ENCODE measurements around the gene GKN2.
"Not testable (repeated sequence)": the region's sequence is repeated elsewhere in the genome, so short reads cannot be mapped to it uniquely, and the experiment has no call there.

The GKN2 gene

DNA sequence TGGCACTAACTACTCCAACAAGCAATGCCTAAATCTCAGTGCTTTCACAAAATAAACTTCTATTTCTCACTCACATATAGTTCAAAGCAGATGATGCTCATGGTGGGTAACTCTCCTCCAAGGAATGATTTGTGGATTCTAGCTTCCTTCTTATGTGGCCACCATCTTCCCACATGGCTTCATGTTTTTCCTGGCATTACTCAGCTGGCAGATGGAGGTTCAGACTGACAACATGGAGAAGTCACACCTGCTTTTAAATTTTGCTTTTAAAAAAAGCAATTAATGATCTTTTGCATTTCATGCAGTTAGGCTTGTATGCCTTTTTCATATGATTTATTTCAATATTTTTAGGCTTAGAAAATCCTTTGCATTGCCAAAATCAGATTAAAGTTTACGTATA is 6.3 kb upstream of the GKN2 start:
- DNase-seq (ENCODE audit: low spot score): no peak

DNA sequence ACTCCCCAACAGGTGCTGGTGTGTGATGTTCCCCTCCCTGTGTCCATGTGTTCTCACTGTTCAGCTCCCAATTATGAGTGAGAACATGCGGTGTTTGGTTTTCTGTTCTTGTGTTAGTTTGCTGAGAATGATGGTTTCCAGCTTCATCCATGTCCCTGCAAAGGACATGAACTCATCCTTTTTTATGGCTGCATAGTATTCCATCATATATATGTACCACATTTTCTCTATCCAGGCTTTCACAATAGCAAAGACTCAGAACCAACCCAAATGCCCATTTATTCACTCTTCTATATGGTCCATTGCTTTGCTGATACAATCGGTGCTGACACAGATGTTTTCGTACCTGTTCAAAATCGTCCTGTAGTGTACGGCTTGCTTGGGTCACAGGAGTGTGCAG is 2.7 kb upstream of the GKN2 start:
- not testable (repeated sequence) for DNase-seq (ENCODE audit: low spot score)

DNA sequence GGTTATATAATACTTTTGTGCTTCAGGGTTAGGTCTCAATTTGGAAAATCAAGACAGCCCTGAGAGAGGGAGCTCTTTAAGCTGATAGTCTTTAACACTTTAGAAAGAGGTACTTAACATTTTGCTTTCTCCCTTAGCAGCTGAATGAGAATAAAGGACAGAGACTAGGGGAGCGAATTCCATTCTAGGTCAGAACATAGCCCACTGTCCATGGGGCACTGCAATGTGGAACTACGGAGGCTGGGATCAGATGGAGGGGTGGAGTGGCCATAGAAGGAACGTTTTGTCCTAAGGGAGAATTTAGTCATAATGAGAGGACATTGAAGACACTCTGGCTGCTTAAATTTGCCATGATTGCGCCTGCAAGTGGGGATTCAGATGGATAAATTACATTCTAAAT is 794 bp downstream of the GKN2 start:
- DNase-seq (ENCODE audit: low spot score): no peak

DNA sequence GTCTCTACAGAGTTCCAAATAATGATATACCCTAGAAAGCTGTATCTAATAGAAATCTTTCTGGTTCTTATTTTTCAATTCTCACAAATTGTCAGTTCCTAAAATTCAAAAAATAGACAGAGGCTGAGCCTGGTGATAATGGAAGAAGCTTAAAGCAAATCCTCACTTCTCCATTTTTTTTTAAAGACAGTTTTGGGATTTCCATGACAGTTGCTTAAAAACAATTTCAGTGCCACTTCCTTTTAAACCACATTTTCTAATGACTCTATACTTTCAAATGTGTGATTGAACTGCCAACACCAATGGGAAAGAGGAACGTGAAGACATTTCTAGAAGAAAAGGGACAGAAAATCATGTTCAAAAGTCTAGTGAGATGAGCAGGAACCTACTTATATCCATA is 4.0 kb downstream of the GKN2 start:
- no peak for DNase-seq (ENCODE audit: low spot score)

DNA sequence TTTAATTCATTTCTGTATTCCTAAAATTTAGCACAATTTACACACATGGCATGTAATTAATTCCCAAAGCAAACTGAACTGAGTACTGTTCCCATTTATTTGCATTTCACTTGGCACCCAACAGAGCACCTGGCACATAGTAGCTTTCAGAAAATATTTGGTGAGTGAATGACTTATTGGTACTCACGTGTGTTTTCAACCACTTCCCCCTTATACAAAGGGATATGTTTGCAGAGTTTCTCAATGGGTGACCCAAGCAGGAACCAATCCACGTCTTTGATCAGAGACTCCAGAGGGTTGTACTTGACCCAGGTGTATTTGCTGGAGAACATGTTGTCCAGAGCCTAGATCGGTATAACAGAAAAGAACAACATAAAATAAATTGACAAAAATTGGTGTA is 6.6 kb downstream of the GKN2 start:
- DNase-seq (ENCODE audit: low spot score): no peak

DNA sequence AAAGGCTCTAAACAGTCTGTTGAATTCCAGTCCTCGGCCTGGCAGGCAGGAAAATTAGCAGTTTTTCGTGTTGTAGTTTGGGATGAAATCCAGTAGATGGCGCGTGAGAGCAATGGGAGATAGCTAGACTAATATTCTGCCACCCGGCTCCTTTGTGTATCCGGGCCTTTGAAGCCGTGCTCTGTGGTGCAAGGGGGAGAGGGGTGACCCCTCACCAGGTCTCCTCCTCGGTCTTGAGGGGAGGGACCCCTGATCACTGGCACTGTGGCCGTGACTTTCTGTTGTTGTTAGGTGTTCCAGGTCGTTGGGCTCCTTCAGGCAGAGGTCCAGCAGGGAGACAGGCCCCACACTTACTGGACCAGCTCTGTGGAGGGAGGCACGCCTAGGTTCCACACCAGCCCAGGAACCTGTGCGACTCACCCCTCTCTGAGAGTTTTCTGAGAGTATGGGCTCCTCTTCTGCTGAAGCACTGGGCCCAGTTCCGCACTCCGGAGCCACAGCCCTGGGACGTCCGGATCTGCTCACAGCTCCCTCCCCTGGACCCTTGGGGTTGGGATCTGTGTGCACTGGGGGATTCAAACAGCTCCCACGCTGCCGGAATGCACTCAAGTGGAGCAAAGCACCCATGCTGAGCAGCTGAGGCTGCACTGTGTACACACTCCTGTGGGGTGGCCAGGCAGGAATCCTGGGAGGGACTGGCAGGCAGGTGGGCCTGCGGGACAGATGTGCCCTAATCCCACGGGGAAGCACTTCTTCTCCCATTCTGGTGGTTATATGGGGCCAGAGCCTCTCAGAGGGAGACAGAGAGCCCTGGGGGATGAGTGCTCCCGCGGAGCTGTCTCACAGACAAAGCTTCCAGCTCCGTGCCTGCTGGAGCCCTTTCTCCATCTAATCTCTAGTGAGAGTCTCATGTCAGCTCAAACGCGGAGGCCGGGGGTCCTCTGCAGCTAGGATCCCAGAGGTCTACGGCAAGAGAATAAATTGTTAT is 8.8 kb downstream of the GKN2 start:
- DNase-seq (ENCODE audit: low spot score): peak; percentile 59

DNA sequence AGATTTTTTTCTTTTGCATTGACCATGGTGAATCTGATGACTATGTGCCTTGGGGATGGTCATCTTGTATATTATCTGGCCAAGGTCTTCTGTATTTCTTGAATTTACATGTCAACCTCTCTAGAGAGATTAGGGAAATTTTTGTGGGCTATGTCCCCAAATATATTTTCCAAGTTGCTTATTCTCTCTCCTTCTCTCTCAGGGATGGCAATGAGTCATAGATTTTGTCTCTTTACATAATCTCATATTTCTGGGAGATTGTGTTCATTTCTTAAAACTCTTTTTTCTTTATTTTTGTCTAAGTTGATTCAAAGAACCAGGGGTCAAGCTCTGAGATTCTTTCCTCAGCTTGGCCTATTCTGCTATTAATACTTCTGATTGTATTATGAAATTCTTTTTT is 9.9 kb downstream of the GKN2 start:
- no peak for DNase-seq (ENCODE audit: low spot score)

DNA sequence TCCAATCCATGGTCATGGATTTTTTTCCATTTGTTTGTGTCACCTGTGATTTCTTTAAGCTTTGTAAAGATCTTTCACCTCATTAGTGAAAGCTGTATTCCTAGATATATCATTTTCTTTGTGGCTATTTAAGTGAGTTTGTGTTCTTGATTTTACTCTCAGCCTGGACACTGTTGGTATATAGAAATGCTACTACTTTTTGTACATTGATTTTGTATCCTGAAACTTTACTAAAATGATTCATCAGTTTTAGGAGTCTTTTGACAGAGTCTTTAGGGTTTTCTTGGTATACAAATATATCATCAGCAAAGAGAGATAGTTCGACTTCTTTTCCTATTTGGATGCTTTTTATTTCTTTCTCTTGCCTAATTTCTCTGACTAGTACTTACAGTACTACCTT is 12.3 kb downstream of the GKN2 start:
- no peak for DNase-seq (ENCODE audit: low spot score)

DNA sequence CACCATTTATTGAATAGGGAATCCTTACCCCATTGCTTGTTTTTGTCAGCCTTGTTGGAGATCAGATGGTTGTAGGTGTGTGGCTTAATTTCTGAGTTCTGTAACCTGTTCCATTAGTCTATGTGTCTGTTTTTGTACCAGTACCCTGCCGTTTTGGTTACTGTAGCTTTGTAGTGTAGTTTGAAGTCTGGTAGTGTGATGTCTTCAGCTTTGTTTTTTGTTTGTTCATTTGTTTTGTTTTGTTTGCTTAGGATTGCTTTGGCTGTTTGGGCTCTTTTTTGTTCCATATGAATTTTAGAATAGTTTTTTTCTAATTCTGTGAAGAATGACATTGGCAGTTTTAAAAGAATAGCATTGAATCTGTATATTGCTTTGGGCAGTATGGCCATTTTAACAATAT is 12.7 kb downstream of the GKN2 start:
- no peak for DNase-seq (ENCODE audit: low spot score)

DNA sequence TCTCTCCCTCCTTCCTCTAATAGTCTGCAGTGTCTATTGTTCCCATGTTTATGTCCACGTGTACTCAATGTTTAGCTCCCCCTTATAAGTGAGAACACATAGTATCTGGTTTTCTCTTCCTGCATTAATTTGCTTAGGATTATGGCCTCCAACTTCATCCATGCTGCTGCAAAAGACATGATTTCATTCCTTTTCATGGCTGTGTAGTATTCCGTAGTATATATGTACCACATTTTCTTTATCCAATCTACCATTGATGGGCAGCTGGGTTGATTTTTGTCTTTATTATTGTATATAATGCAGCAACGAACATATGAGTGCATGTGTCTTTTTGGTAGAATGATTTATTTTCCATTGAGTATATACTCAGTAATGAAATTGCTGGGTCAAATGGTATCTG is 13.8 kb downstream of the GKN2 start:
- DNase-seq (ENCODE audit: low spot score): no peak

DNA sequence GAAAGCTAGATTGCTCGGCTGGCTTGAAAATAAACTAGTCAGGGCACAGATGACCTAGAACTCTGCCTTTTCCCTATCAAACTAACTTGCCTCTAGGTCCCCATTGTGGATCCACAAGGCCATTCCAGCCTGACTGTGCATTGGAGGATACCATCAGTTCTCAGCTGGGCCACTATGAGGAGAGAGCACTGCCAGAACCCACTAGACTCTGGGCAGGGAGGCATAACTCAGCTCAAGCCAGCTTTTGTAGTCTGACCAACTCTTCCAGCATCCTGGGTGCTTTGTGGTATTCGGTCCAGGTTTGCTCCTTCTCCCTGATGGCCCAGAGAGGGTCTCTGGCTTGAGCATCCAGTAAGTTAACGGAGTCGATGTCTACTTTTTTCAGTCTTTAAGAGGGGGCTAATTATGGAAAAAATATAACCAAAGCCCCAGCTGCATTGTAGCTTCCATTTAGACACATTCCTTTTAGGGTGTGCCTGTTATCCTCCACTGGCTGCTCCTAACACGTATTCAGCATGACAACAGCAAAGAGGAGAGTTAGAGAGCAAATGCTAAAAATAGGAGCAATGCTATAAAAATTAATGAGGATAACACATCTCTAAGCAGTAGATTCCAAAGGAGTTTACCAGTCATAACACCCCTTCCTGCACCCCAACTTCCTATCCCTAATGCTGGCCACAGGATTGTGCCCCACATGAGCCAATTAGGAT is 15.2 kb downstream of the GKN2 start:
- DNase-seq (ENCODE audit: low spot score): no peak

DNA sequence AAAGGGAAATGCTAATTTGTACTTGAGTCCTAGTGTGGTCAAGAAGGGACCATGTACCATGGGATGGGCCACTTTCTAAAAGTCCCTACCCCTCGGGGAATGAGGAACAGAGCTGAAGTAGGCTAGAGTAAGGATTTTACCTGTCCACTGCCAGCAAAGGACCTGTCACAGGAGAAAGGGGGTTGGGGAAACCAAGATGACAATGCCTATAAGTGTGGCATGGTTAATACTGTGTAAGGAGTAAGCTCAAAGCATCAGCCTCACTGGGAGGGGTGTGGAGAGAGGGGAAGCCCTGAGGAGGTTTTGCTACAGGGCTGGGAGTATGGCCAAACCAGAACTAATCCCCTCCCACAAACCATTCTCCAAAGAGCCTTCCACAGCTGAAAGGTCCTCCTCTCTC is 15.8 kb downstream of the GKN2 start:
- DNase-seq (ENCODE audit: low spot score): no peak

DNA sequence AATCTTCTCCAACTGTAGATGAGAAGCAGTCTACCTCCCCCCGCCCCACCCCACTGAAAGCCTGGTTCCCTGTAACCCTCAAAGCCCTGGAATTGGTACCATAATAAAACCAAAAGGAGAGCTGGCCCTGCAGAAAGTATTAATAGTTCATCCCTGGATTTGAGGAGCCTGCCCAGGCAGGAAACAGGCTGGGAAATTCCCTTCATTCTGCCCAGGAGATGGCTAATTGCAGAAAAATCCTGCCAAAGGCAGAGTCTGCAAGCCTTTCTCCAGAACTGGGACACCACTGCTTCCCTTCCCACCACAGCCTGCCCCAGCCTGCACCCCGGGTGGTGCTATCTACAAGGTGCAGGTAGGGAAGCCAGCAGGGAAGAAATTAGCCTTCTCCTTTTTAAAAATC is 16.3 kb downstream of the GKN2 start:
- no peak for DNase-seq (ENCODE audit: low spot score)

DNA sequence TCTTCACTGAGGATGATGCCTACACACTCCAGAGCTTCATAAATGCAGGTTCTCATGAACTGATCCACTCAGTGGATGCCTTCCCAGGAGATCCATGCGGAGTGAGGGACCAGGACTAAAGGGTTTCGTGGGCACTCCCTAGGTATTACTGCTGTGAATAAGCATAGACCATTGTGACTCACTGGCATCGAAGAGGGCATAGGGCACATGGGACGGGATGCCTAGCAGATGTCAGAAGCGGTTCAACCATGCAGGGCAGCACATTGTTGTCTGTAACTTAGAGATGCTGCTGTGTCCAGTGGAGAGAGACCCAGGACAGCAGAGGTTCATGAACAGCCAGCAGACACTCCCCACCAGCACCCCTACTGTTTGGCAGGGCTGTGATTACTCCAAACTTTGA is 17.2 kb downstream of the GKN2 start:
- no peak for DNase-seq (ENCODE audit: low spot score)

DNA sequence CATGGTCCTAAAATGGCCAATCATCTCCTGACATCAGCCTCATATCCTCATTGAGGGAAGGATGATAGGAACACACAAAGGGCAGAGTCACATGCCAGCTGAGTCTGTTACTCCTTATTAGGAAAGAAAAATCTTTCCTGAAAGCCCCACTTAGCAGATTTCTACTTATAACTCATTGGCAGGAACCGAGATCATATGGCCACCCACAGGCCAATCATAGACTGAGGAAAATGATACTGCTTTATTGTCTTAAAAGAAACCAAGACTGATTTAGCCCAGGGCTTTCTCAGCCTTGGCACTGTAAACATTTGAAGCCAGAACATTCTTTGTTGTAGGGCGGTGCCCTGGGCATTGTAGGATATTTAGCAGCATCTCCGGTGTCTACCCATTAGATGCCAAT is 18.7 kb downstream of the GKN2 start:
- DNase-seq (ENCODE audit: low spot score): no peak

DNA sequence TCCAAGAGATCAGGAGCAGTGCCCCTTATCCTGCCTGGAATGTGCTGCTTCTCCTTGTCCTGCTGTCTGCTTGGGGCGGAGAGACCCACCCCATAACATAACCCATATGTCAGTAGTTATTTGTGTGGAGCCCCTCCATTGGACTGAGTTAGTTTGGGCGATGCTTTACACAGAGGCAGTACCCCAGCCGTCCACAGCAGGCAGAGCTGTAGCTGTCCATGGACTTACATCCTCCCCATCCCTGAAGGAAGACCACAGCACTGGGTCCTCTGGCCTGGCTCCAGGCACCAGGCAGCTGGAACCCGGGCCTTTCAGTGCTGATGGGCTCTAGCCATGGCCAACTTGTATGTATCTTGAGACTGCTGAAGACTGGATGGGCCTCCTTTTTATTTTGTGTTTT is 20.3 kb downstream of the GKN2 start:
- no peak for DNase-seq (ENCODE audit: low spot score)

DNA sequence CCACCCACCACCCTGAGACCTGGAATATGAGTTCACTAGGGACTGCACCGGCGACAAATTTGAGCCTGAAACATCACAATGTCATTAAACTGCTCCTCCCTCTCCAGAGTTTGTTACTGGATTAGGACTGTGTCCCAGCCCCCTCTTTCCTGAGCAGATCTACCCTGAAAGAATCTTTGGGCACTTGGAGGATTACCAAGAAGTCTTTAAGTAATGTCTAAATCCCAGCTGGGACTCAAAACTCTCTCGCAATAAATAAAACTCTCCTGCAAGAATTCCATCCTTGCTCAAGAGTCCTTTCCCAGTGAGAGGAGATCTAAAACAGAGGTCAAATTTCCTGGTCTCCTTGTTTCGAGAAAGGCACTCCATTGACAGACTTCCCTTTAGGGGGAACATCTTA is 20.9 kb downstream of the GKN2 start:
- DNase-seq (ENCODE audit: low spot score): no peak

DNA sequence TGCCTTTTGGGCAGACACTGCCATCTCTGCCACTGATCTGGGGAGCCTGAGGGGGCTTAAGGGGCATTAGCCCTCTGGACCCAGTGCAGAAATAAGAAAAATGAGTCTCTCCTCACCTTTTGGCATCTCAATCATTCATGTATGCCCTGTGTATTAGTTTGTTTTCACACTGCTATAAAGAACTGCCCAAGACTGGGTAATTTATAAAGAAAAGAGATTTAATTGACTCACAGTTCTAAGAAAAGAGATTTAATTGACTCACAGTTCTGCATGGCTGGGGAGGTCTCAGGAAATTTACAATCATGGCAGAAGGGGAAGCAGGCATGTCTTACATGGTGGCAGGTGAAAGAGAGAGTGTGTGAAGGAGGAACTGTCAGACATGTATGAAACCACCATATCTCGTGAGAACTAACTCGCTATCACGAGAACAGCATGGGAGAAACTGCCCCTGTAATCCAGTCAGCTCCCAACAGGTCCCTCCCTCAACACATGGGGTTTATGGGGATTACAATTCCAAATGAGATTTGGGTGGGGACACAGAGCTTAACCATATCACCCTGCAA is 21.5 kb downstream of the GKN2 start:
- DNase-seq (ENCODE audit: low spot score): no peak

DNA sequence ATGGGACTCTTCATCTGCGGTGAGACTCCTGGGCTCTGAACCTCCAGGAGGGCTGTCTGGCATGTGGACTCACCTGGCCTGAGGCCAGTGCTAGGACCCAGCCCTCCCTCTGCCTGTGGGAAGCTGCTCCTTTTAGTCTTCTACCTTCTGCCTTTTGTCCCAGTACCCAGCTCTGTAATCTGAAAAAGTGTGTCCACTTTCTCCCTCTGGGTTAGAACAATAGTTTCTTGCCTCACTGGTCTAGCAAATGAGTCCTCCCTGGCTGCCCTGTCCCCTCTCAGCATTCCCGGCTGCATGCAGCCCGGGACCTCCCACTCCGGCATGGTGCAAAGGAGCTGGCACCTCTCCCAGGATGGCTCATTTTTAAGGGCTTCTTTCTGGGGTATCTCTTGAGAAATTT is 25.9 kb downstream of the GKN2 start:
- DNase-seq (ENCODE audit: low spot score): no peak

DNA sequence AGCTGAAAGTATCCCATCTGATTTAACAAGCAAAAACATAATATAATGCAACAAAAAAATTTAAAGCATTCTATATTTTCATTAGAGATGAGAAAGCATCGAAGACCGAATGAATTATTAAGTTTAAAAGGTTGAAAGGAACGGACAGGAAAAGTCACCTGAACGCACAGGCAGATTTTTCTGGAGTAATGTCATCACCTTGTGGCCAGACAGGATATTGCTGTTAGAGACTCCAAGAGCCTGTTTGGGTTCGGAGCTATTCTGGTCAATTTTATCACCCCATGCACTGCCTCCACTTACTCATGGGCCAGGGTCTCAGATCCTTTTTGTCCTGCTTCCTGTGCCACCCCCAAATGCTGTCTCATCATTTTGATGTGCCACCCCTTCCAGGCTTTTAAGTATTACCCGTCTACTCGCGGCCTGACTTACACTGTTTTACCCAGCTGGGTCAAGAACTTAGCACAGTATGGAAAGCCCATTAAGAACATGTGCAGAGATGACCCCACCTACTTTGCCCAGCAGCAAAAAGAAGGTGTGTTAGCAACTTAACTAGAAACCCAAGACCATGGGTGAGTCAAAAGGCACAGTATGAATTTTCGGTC is 27.3 kb downstream of the GKN2 start:
- peak; percentile 62 for DNase-seq (ENCODE audit: low spot score)

DNA sequence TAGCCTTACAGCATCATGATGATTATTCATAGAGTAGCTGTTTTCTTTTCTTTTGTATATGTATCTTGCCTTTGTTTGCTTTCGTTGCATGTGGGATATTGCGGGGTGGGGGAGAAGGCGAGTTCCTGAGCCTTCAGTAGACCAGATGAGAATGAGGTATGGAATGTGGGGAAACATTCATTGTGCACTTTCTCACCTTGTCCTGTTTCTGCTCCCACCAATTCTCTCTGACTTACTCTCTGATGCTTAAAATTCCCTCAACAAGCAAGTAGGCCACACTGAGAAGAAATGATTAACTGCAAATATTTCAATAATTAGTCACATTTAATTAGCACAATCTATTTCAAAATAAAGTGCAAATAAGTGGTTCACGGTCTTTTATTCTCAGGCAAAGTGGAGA is 31.0 kb downstream of the GKN2 start:
- no peak for DNase-seq (ENCODE audit: low spot score)

DNA sequence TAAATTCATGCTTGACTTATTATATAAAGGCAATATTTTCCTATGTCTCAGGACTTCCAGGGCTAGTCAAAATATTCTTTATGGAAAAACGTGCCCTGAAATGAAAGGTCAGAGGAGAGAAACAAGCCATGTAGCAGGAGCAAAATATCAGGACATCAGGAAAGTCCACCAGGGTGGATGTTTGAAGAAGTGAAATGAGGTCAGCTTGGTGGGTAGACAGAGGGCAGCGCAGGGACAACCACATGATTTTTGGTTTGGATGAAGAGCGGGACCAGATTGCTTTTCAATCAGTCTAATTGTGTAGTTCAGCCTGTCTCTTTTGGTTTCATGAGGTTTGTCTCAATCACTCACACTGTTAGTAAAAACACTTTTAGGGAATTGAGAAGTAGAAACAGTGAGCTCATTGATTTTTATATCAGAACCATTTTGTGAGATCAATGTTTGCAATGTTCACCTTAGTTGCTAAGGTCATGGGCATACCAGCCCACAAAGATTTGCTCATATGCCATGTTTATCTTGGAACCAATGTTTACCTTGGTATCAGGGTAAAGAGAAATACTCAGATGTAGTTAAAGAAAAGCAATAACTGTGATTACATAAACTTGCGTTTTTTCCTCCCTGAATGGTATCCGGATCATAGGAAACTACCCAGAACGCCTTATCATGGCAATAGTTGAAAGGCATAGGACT is 32.1 kb downstream of the GKN2 start:
- no peak for DNase-seq (ENCODE audit: low spot score)
